Measurements from ENCODE around the gene HAAO. TPM values are rescaled to one million over a fixed set of nuclear protein-coding genes. Genes with fewer than 3 reads are reported as not detected.

Gene HAAO
- total RNA-seq, 1 experiment from 2014 or later: 6.6 TPM

DNA sequence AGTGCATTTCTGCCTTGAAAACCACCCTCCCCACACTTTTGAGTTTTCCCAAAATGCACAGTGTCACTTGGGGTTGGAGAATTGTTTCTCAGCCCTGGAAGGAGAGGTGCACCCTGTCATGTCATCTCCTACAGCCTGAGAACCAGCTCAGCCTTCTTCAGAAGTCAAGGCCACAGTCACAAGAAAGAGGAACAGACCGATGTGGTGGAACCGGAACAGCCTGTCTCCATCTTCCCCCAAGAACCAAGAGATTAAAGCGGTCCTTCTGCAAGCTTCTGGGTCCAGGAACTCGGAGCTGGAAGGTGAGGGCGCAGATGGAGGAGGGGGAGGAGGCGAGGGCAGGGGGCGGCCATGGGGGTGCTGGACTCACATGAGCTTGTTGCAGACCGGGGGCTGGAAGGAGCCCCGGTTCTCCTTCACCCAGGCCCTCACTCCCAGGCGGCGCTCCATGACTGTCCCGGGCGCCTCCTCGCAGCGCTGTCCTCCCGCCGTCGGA lies 248 bp downstream of the HAAO start:
- H3K9ac ChIP-seq (ENCODE audit: extremely low read depth, insufficient read length, low read length): no peak overlapping the region
- H3K18ac ChIP-seq (ENCODE audit: insufficient read length, low read depth, low read length): no peak overlapping the region
- no peak overlapping the region for H3K4ac ChIP-seq (ENCODE audit: low read depth, low read length)
- no peak overlapping the region for H2AFZ ChIP-seq (ENCODE audit: low read length)
- no peak overlapping the region for H3T11ph ChIP-seq (ENCODE audit: low read length)
- H2BK20ac ChIP-seq (ENCODE audit: low read depth, low read length, poor library complexity, severe bottlenecking): no peak overlapping the region
- H3K27me3 ChIP-seq (ENCODE audit: insufficient read depth, low read length): peaks cover 7% of the 10 kb centered on the region; the same call in 1 of the 2 replicates
- H2AK5ac ChIP-seq (ENCODE audit: insufficient read length, low read length): no peak overlapping the region
- H4K20me1 ChIP-seq (ENCODE audit: control insufficient read depth, insufficient read depth, insufficient read length): no peaks in the 10 kb centered on the region
- H4K5ac ChIP-seq (ENCODE audit: insufficient read length, low read depth, low read length): no peak overlapping the region
- no peak overlapping the region for H3K27ac ChIP-seq (ENCODE audit: insufficient read length, low read depth, low read length)
- no peaks in the 10 kb centered on the region for H3K79me1 ChIP-seq (ENCODE audit: insufficient read depth, low read depth, low read length, poor library complexity, severe bottlenecking)
- no peak overlapping the region for H3K23ac ChIP-seq (ENCODE audit: insufficient read length, low read depth, low read length)
- peaks cover 13% of the 10 kb centered on the region for H3K23me2 ChIP-seq (ENCODE audit: insufficient read length, low read depth, low read length, poor library complexity, severe bottlenecking)
- H3K14ac ChIP-seq (ENCODE audit: insufficient read depth, low read length): no peak overlapping the region
- Mint-ChIP-seq H3K9me3 (no peaks in the 10 kb centered on the region), H3K27ac (no peak overlapping the region; a peak in 1 of 7 replicates), H3K27me3 (ENCODE audit: low read depth) (peaks cover 37% of the 10 kb centered on the region), H3K4me3 (peak overlapping the region; percentile 62 to 84), H3K36me3 (ENCODE audit: insufficient read depth in 1 of 3, low read depth in 3 of 3) (peaks cover 0 to 2% (median under 1%) of the 10 kb centered on the region in 3 experiments; a peak in 5 of 7 replicates), H3K4me1 (peaks cover 35 to 50% of the 10 kb centered on the region in 2 experiments)
- no peak overlapping the region for H4K8ac ChIP-seq (replicated peaks; ENCODE audit: insufficient read length, low read depth, low read length)
- H4K91ac ChIP-seq (ENCODE audit: insufficient read length, low read depth, low read length): no peak overlapping the region
- H3K4me1 ChIP-seq (ENCODE audit: insufficient read depth, low read length): no peaks in the 10 kb centered on the region
- no peak overlapping the region for H3K56ac ChIP-seq (ENCODE audit: insufficient read length, low read depth, low read length)
- H3K9me3 ChIP-seq (ENCODE audit: control insufficient read depth, low read depth, low read length): no peaks in the 10 kb centered on the region
- no peak overlapping the region for H2BK12ac ChIP-seq (ENCODE audit: insufficient read length, low read depth, low read length)
- H2BK5ac ChIP-seq (ENCODE audit: insufficient read length, low read length): no peak overlapping the region
- no peak for DNase-seq
- H2BK120ac ChIP-seq (ENCODE audit: low read depth, low read length, poor library complexity, severe bottlenecking): no peak overlapping the region
- no CpG with 5 or more reads among the region's 18 CpGs for WGBS (ENCODE audit: extremely low coverage, insufficient read length, low lambda C conversion rate)
- peak overlapping the region; percentile 51 for H3K4me2 ChIP-seq (ENCODE audit: insufficient read depth, insufficient read length, low read length)
- TF ChIP-seq CTCF (conservative IDR thresholded peaks at IDR 0.05): no peak
- H2BK15ac ChIP-seq (ENCODE audit: low read depth, low read length): no peak overlapping the region
- H3K79me2 ChIP-seq (ENCODE audit: insufficient read depth, low read length): no peaks in the 10 kb centered on the region

Measured in H9 (cell line).